ENCODE data around the gene SLC25A1. TPM values are rescaled to one million over a fixed set of nuclear protein-coding genes. Genes with fewer than 3 reads are reported as not detected.

Gene SLC25A1
- total and polyA plus RNA-seq, 2 of the 4 experiments (the other 2 are of a cell fraction) = 41.0 to 56.5 TPM

- no peaks in the 10 kb centered on the region for H3K9me3 ChIP-seq (ENCODE audit: control insufficient read depth, insufficient read depth, low read length)
- POLR2A ChIA-PET (ENCODE audit: unreplicated experiment) = no interaction called here
- no peaks in the 10 kb centered on the region for H3K79me1 ChIP-seq (ENCODE audit: low read depth in 1 of 2, low read length in 2 of 2)
- no peak for ATAC-seq (ENCODE audit: low read depth)
- H3K56ac ChIP-seq (ENCODE audit: extremely low read depth, insufficient read depth, low read length) = no peak overlapping the region
- H3K4ac ChIP-seq (ENCODE audit: low read depth, low read length) = no peak overlapping the region
- no peak overlapping the region for H4K5ac ChIP-seq (ENCODE audit: low read depth, low read length)
- no peak overlapping the region for H3K9ac ChIP-seq (ENCODE audit: low read depth, low read length)
- H4K20me1 ChIP-seq (ENCODE audit: insufficient read depth, low read length) = no peaks in the 10 kb centered on the region
- CTCF ChIA-PET = no interaction called here
- H2BK120ac ChIP-seq (ENCODE audit: low read depth, low read length) = no peak overlapping the region
- H2AFZ ChIP-seq (replicated peaks; ENCODE audit: low read length, poor library complexity) = no peak overlapping the region
- H3K4me3 ChIP-seq (ENCODE audit: insufficient read depth, low read depth, low read length) = no peak overlapping the region
- H3K27ac ChIP-seq (ENCODE audit: insufficient read depth, low read length) = no peak overlapping the region
- no peak overlapping the region for H3K4me2 ChIP-seq (ENCODE audit: low read depth, low read length)
- H2AK9ac ChIP-seq (replicated peaks; ENCODE audit: low read depth, low read length, poor library complexity) = no peak overlapping the region
- H2AK5ac ChIP-seq (ENCODE audit: low read depth, low read length) = no peak overlapping the region
- no TSS peak for BruUV-seq (replicated peaks)
- no peak overlapping the region for H3K14ac ChIP-seq (replicated peaks; ENCODE audit: low read depth, low read length)
- no peak overlapping the region for H4K8ac ChIP-seq (ENCODE audit: low read depth in 2 of 2, low read length in 2 of 2)
- peaks cover 7% of the 10 kb centered on the region; the same call in 1 of the 2 replicates for H3K9me1 ChIP-seq (ENCODE audit: insufficient read depth, low read length)
- intact Hi-C loops (cut with micrococcal nuclease) (no loop called here), dilution Hi-C loops (cut with HindIII; ENCODE audit: low sequenced_read_pairs, unreplicated experiment) (no loop called here), in situ Hi-C loops (cut with MboI; ENCODE audit: low sequenced_read_pairs) (no loop called here)
- 100% methylated on average over 4 of the region's 9 CpGs; no CpG with 5 or more reads in 1 of the 2 experiments for WGBS, 2 experiments (ENCODE audit: extremely low coverage in 2 of 2, insufficient read length in 1 of 2)
- H2BK20ac ChIP-seq (ENCODE audit: low read depth, low read length) = no peak overlapping the region
- no peaks in the 10 kb centered on the region for H3K27me3 ChIP-seq (ENCODE audit: control insufficient read depth, insufficient read depth, low read length)
- peaks cover 34% of the 10 kb centered on the region for H3K36me3 ChIP-seq (ENCODE audit: control insufficient read depth, insufficient read depth, low read length)
- H3K23ac ChIP-seq (ENCODE audit: low read depth, low read length) = no peak overlapping the region
- H3K18ac ChIP-seq (ENCODE audit: low read depth, low read length) = no peak overlapping the region
- no peaks in the 10 kb centered on the region for H3K4me1 ChIP-seq (ENCODE audit: control insufficient read depth, insufficient read depth, low read length)
- H2BK15ac ChIP-seq (ENCODE audit: low read depth, low read length) = no peak overlapping the region
- DNase-seq = no peak
- TF ChIP-seq POLR2A (IDR thresholded peaks at IDR 0.05; ENCODE audit: low read depth, low read length) = no peak
- no peak for TF ChIP-seq RAD21 (IDR thresholded peaks at IDR 0.05; ENCODE audit: low read length)
- TF ChIP-seq RFX5 (IDR thresholded peaks at IDR 0.05; ENCODE audit: low read depth, low read length) = no peak
- TF ChIP-seq CEBPB (IDR thresholded peaks at IDR 0.05; ENCODE audit: low read depth, low read length) = no peak
- no peak for TF ChIP-seq MAFK (IDR thresholded peaks at IDR 0.05; ENCODE audit: low read depth, low read length)
- TF ChIP-seq FOS (IDR thresholded peaks at IDR 0.05; ENCODE audit: low read depth, low read length) = no peak
- no peak for TF ChIP-seq BHLHE40 (IDR thresholded peaks at IDR 0.05; ENCODE audit: low read depth, low read length)
- TF ChIP-seq MXI1 (IDR thresholded peaks at IDR 0.05; ENCODE audit: borderline replicate concordance, low read depth, low read length) = no peak
- TF ChIP-seq MAZ (IDR thresholded peaks at IDR 0.05; ENCODE audit: borderline replicate concordance, low read depth, low read length) = no peak
- no peak for TF ChIP-seq USF2 (IDR thresholded peaks at IDR 0.05; ENCODE audit: low read depth, low read length)
- TF ChIP-seq SMC3 (IDR thresholded peaks at IDR 0.05; ENCODE audit: low read depth, low read length) = no peak
- no peak for TF ChIP-seq CHD1 (IDR thresholded peaks at IDR 0.05; ENCODE audit: low read depth, low read length)
- no peak for TF ChIP-seq RCOR1 (IDR thresholded peaks at IDR 0.05; ENCODE audit: insufficient replicate concordance, low read length)
- TF ChIP-seq CTCF (conservative IDR thresholded peaks at IDR 0.05; ENCODE audit: low read depth, low read length) = no peak
- TF ChIP-seq NFE2L2 (IDR thresholded peaks at IDR 0.05; ENCODE audit: low read depth, low read length) = no peak
- TF ChIP-seq ELK1 (IDR thresholded peaks at IDR 0.05; ENCODE audit: borderline replicate concordance, low read depth, low read length) = no peak
- H2BK5ac ChIP-seq (ENCODE audit: low read depth, low read length, poor library complexity, severe bottlenecking) = no peak overlapping the region
- H4K91ac ChIP-seq (ENCODE audit: insufficient read depth, low read depth, low read length) = no peak overlapping the region
Measured at GRCh38 chr22:19223110-19223509, 44.6 kb upstream of the SLC25A1 start.
